Measurements from ENCODE around the gene LYPD6B. TPM values are rescaled to one million over a fixed set of nuclear protein-coding genes. Genes with fewer than 3 reads are reported as not detected.

LYPD6B gene
- total RNA-seq, 2 experiments from 2014 or later = not detected

Other genes with a start within 250 kb of the LYPD6B start
- gene KIF5C, start 163.5 kb upstream of the LYPD6B start, total RNA-seq = 10 to 100 TPM; 25.2 to 30.8 TPM